ENCODE data around the gene SMG7.

- TF ChIP-seq CTCF (IDR thresholded peaks at IDR 0.05) (no peak), POLR2A (IDR thresholded peaks at IDR 0.05; ENCODE audit: low read length) (no peak), KDM5A (IDR thresholded peaks at IDR 0.05) (no peak), HMGXB4 (CRISPR knock-in tag; IDR thresholded peaks at IDR 0.05; ENCODE audit: borderline replicate concordance) (no peak), ESRRA (IDR thresholded peaks at IDR 0.05; ENCODE audit: borderline replicate concordance, low read length) (no peak), NR3C1 (IDR thresholded peaks at IDR 0.05) (no peak), EP300 (IDR thresholded peaks at IDR 0.05) (no peak), CHD2 (IDR thresholded peaks at IDR 0.05; ENCODE audit: low read length, partially characterized antibody) (no peak), JUNB (IDR thresholded peaks at IDR 0.05) (no peak), RCOR1 (IDR thresholded peaks at IDR 0.05; ENCODE audit: low read depth, low read length) (no peak), FOSL2 (IDR thresholded peaks at IDR 0.05) (no peak), FOSL2 (CRISPR knock-in tag; IDR thresholded peaks at IDR 0.05) (no peak)
Observed at GRCh38 chr1:183552441-183552840, 80.1 kb downstream of the SMG7 start.
